PC-9 (cell line): ENCODE data around the gene GTF3A.

Experiments
- CTCF ChIP-seq: fragments of 200-600 bp; sonication (generic); conservative IDR thresholded peaks from 2 replicates; pipeline ENCODE4 v1.6.1; 2017; ENCODE audit warnings: mixed run types, antibody characterized with exemption, mild to moderate bottlenecking, moderate library complexity
- EZH2 ChIP-seq: fragments of 200-600 bp; sonication (generic); IDR thresholded peaks from 2 replicates; pipeline ENCODE4 v1.8.0; 2017; ENCODE audit warnings: antibody characterized with exemption, low read depth

GRCh38 chr13:27381601-27382000, 42.8 kb upstream of the GTF3A start:
- no peak for TF ChIP-seq EZH2
- no peak for TF ChIP-seq CTCF
